ENCODE results near the gene COLEC12.

COLEC12 gene

DNA sequence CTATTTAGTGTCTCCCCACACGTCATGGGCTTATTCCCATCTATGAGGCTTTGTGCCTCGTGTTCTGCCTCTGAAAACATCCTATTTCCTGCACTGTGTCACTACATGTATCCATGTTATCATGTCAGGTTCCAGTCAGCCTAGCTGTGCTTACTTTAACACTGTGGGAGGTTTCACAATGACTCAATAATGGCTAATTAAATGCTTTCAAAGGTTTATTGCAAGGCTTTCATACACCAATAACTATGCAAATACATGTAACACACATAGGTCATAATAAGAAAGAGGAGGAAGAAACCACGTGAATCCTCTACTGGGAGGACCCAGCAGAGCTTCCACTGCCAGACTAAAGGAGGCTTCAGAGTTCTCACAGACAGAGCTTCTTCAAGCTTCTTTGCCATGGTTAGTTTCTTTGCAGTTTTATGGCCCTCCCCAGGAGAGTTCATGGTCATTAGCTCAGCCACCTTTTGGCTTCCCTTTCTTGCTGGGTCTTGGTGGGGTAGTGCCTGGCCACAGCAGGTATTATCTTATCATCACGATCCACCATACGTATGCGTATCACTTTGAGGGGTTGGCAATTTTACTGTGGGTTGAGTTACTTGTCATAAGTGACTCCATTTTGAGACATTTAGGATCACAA is 5.1 kb upstream of the COLEC12 start:
- no peak for DNase-seq

DNA sequence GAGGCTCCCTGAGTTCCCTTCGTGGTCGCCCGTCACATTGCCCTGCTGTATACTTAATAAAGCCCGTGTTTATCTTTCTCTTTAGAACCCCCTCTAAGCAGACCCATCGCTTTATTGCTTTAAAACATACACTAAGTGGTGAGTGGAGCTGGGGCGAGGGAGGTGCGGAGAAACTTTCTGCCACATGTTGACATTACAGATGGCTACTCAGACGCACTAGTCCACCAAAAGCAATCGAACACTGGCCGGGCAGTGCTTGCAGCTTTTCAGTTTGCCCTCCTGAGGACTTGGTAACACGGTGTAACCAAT is 859 bp upstream of the COLEC12 start:
- DNase-seq = no peak

DNA sequence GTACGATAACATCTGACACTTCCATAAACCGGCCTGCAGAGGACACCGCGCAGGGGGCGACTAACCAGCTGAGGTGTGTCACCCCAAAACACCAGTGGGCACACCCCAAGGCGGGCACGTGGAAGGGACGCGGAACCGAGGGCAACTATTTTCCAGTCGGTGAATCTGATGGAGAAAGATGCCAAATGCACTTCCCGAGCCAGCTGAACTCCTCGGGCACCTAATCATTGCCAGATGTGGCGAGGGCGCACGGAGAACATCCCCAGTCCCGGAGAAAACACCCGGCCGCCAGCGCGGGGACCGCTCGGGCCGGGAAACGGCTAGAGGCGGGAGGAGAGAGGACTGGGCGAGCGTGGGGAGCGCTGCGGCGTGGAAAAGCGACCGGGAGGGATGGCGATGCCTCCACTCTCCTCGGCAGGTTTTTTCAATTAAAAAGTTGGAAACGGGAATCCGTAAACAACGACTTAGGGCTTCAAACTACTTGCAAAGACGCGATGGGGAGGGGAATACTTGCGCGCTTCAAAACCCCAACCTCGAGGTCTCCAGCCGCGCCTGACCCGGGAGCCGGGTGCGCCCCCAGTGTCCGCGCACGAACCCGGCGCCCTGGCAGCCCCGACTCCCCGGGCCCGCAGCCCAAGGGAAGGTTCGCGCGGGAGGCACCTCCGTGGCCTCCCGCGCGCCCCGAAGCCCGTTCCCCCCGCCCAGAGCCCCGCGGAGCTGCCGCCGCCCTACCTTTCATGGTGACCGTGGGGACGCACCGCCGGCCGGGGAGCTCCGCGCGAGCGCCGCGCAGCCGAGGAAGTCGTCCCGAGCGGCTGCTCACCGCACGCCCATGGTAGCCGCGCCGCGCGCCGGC is 497 bp downstream of the COLEC12 start:
- DNase-seq = no peak

DNA sequence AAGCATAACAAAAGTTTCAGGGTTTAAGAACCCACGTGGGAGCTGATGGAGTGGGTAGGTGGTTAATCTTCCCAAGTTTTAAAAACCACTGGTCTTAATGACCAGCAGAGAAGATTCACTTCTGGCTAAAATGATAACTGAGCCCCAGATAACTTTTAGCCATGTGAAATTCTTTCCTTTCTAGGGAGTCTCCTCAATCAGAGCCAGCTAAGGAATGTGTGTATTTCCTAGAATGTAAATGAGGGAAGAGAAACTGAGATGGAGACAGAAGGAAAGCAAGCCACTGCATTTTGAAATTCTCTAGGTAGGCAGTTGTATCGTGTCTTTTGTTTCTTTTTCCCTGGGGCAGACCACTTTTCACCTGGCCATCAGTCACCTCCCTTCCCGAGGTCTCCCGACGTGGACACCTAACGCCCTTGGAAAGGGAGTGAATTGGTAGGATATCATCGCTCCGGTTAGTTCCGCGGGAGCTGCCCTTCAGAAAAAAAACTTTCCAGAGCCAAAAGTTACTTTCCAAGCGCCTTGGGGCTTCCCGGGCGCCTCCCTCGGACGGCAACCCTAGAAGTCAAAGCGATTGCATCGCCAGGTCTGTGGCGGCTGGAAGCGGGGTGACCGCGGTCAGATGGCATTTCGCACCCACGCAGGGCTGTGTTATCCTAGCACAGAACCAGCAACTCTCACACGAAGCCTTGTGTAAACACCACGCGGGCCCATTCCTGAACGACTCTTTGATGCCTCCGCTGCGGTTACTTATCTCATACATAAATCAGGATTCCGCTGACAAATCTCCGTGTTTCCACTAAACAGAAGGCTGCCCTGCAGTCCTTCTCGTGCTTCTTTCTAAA is 1.3 kb downstream of the COLEC12 start:
- DNase-seq = no peak

DNA sequence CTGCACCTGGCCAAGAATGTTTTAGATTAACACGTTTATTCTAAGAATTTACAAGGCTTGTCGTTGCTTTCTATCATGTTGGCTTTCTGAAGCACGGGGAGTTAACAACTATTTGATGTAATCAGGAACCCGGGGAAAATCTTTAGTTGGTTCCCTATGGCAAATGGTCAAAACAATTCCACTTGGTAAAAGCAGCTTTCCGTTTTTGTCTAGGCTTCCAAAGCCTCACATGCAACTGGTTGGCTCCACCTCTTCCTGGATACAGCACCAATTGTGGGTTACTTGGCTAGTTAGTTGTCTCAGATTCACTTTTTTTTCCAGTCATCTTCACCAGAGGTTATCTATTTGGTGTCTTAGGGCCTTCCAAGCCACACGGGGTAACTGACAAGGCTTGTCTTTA is 2.8 kb downstream of the COLEC12 start:
- DNase-seq = no peak

DNA sequence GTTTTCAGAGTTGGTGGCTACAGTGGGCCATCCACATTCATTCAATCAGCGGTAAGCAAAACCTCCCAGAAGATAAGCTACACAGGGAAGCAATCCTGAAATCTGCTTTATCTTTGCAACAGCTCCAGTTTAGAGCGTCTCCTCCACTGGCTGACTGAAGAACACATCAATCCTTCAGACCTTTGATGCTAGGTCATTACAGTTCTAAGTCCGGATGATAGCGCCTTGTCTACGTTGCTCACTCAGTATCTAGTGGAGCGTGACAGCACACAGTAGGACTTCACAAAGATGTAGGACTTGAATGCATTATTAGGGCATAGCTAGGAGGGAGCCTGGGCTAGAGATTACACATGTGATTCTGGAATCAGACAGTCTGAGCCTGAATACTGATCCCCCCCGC is 5.0 kb downstream of the COLEC12 start:
- DNase-seq = no peak

DNA sequence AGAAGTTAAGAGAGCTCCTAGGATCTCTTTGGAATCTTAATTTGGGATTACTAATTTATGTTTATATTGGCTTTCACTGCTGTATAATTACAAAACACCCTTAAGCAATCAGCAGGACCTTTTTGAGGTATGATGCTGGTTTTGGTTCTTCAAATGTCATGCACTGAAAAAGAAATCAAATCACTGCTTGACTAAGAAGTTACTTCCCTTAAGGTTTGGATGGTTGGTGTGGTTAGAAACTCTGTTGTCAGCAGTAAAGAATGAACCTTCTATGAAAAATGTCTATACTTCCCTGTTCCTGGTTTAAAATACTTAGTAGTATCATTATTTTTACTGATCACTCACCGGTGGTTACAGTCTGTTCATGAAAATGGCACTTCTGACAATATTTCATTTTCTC is 5.5 kb downstream of the COLEC12 start:
- no peak for DNase-seq

DNA sequence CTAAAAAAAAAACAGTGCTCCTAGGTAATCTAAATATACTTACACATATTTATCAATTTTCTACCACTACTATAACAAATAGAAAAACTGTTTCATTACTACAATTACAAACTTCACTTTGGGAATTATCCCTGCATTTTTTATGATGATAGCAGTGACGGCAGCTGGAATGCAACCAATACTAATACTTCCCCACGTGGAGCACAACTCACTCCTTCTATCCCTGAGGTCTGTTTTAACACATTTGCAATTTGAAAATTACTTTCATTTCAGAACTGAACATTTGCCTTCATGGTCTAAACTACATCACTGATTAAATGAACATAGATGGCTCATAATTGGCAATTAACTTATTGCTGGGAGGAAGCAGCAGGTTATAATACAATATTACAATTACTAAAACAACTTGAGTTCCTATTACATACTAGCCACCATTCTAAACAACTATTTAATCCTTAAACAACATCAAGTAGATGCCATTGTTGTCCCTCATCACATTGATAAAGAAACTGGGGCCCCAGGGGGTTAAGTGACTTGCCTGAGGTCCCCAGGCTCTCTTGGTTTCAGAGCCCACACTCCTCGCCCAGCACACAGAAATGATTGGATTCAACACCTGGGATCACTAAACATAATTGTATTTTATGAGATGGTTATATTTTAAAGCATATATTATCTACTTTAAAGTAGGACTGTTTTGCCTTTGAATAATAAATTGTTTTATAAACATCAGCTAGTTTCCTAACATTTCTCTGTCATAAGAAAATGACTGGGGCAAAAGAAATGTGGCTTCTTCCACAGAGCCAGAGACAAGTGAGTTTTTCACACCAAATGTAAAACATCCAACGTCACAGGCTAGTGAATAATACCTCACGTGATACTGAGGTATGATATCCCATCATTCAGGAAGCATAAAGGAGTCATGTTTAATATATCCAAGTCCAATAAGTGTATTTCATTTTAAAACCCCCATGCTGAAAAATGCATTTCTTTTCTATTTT is 6.2 kb downstream of the COLEC12 start:
- DNase-seq = no peak

DNA sequence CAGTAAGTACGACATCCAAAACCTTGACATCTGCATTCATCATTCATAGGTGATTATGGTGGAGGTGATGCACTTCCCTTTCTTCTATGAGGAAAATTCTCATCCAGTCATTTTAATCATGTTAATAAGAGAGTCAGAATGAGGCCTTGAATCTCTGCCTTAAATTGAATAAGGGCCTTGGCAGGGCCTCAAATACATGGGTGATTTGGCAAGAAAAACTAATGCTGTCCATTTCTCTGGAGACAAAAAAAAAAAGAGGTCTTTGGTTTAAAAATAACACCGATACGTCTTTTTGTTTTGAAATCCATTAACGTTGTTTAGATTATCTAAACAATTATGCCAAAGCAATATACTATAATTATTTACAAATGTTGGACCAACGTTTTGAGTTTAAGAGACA is 8.1 kb downstream of the COLEC12 start:
- no peak for DNase-seq

DNA sequence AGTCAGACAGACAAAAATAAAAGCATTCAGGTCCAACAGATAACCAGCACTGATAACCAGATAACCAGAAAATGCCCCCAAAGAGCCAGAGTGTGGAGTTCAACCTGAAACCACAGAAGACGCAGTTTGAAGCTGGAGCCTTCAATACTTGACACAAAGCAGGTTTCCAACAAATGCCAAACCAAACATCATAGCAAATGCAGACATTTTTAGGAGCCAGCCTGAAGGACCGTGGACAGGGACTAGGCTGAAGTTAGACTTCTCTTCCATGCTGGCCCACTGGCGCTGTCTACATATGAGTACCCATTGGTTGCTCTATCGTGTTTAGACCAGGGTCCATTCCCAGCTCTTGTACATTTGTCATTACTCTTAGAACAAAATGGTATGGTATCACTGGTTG is 9.9 kb downstream of the COLEC12 start:
- DNase-seq = no peak

DNA sequence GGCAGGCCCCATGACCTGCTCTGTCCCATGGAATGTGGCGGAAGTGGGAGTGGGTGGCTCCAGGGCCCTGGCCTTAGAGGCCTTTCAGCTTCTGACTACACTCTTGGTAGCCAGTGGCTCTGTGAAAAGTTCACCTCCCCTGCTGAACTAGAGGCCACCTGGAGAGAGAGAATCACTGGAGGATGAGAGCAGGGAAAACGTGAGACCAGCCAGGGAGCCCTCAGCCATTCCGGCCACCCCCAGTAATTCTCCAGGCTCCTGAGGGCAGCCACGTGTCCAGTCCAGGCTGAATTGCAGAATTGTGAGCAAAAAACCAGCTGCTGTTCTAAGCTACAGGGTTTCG is 10.5 kb downstream of the COLEC12 start:
- DNase-seq = no peak

DNA sequence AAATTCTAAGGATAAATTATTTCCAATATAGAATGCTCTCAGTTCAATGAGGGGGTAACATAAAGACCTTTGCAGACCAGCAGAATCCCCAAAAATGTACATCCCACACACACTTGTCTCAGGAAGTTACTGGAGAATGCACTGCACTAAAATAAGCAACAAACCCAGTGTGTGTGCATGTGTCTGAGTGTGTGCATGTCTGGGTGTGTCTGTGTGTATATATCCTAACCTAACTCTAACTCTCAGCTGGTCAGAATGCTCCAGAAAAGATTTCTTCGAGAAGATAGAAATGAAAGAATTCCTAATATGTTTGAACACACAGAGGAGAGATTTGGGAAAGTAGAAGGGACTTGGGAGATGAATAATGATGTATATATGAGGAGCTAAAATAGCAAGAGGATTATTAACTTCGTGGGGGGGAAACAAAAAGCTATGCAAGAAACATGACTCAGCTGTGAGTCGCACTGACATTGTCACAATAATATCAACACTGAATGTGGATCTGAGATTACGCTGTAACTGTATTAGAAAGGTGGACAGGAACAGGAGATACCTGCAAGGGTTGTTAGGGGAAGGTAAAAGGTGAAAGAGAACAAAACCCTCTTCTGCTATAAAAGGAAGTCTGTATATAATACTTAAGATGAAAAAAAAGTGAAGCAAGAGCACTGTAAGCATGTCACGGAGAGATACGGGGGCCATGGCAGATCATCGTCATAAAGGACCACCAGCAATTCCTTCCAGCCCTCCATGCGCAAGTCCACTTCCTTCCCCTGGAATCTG is 11.1 kb downstream of the COLEC12 start:
- DNase-seq = no peak

DNA sequence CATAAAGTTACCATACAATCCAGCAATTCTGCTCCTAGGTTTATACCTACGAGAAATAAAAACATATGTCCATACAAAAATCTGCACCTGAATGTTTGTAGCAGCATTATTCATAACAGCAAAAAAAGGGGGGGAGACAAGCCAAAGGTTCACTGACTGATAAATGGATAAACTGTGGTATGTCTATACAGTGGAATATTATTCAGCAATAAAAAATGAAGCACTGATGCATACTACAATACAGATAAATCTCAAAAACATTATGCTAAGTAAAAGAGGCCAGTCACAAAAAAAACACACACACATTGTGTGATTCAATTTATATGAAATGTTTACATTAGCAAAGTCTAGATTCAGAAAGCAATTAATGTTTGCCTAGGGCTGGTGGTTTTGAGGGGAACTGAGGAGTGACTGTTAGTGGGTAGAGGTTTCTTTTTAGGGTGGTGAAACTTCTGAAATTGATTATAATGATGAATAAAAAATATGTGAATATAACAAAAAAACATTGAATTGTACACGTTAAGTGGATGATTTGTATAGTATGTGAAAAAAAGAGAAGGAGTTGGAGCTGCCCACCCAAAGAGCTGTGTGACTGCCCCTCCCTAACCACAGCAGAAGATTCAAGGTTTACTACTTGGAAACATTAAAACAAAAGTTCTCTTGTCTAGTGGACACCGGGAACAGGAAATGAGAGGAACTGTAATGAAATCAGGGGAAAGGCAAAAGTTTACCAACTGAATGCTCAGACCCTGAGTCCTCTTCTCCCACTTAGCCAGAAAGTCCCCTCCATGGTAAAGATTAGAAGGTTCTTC is 13.4 kb downstream of the COLEC12 start:
- no peak for DNase-seq

DNA sequence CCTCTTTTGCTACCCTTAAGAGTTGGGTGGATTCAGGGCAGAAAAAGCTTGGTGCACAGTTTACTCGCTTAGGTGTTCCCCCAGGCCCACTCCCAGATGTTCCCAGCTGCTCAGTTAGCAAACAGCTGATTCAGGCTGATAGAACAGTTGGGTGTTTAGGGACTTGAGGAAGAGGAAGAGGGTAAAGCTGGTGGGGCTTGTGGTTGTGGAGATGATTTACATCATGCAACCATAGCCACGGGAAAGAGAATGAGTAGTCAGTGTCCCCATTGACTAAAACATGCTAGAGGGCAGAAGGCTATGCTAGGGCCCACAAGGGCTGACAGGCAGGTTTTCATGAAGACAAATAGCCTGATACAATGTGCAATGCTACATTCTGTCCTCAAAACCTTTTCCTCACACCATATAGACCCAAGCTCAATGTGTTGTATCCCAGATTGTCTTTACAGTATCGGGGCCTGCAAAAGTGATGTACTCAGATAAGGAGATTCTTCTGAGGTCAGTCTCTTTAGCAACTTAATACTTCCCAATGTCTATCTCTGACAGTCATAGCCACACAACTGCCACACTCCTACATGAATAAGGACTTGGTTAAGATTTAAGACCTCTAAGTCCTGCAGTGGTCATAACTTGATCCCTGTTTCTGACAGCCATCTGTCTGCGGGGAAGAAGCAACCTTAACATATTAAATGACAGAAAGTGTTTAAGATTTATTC is 15.6 kb downstream of the COLEC12 start:
- DNase-seq = no peak

DNA sequence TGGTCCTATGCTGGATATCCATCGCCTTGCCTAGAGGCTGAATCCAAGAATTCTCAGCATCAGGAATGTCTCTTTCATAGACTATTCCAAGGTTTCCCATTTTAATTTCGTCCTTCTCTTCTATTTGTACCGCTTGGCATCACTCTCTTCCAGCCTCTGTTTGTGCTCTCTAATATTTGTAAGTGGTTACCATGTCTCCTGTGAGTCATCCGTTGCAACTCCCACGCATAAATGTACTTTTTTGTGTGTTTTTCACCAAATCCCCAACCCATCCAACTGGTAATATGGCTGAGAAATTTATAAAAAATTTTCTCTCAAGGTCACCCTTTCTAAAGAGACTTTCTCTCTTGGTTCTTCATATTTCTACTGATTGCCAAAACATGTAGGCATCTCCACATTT is 21.8 kb downstream of the COLEC12 start:
- no peak for DNase-seq

DNA sequence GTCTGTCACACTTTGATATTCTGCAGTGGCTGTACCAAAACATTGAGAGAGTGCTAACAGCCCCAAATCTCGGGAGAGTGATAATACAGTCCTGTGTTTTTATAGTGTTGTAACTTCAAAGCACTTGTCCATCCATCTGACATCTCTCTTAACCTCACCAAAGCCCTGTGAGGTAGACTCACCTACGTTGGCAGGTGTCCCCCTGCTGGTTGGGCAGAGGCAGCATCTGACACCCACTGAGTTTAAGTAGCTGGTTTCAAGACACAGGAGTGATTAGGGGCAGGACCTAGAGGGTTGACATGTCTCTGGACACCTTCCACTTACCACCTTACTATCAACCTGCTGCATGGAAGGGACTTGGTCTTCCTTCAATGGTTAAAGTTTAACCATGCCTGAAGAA is 22.9 kb downstream of the COLEC12 start:
- DNase-seq = no peak

DNA sequence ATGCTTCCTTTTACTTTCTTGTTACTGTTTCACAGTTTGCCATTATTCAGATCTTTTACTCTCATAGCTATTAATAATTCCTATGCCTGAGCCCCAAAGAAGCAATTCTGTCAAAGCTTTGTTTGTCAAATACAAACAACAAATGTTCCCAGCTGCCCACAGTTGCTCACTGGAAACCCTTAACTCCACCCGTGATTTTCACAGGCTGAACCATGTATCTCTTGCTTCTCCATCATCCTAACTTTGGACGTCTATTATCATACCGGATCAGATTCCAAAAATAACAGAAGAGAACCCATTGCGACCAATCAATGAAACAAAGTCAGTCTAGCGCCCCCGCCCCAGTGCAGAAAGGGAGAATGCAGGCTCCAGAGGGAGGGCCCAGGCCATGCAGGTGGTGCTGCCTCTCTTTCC is 24.2 kb downstream of the COLEC12 start:
- no peak for DNase-seq

DNA sequence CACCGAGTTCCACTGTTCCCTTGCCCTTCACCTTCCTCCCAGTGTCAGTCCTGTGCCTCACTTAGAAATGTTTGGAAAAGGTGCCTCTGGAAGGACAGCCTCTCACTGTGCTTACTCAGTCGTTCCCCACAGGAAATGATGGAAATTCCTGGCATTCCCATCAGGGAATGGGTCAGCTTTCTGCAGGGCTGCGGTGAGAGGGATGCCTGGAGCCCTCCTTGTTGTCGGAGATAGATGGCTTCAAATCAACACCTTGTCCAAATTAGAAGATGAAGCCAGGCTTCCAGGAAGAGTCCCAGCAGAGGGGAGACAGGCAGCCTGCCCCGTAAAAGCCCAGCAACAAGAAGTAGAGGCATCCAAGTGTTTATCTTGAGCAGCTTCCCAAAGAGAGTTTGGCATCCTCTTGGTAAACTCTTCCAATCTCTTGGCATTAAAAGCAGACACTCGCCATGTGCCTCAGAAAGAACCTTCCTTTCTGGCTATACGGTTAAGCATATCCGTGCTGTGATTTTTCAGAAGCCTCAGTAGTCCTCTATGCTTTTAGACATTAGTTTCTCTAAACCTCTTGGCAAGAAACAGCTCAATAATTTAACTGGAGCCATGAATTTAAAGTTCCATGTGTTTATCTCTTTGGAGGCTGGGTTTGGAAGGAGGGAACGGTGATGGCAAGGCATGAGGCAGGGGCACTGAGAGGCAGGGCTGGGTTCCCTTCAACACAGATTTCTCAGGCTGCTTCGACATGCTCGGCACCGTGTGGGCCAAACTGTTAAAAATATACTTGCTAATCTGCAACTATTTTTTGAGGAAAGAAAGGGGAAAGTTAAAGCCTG is 25.1 kb downstream of the COLEC12 start:
- DNase-seq = no peak

DNA sequence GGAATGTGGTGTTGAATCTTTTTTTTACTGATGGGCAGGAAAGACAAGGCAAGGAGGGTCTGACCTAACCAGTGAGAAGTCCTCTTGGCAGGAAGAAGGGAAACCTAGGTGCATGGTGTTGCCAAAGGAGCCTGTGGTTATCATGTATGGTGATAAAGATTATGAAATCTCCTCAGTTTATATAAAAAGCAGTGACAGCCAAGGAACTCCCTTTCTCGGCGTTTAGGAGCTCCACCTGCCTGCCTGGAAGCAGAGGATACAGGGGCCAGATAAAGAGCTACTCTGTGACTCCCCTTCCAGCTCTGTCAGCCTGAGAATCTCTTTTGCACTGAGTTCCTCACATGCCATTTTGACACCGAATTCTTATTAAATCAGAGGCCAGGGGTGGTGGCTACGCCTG is 26.1 kb downstream of the COLEC12 start:
- no peak for DNase-seq

All from T-helper 9 cell (primary cell).